ENCODE data around the gene SERPINI1. TPM values are rescaled to one million over a fixed set of nuclear protein-coding genes. Genes with fewer than 3 reads are reported as not detected.
A peak's percentile ranks its signal among the peaks of the same experiment; 100 is the strongest.

SERPINI1 gene
- total and polyA plus RNA-seq, 9 of the 15 experiments (the other 6 are each of a cell fraction or from before 2014, with no cell fraction given) = 1.6 to 9.9 (median 3.5) TPM

GRCh38 chr3:167734498-167735232, 856 bp upstream of the SERPINI1 start, which contains the start of gene PDCD10 (continued):
- no peak; a peak in 1 of 4 replicates for TF ChIP-seq TBL1XR1 (IDR thresholded peaks at IDR 0.05; ENCODE audit: low read length in 2 of 2)
- TF ChIP-seq ZNF133 (CRISPR knock-in tag; IDR thresholded peaks at IDR 0.05) = no peak
- 0 out of 4 replicates have a peak, but pooled peaks of 1 of the 2 experiments have one; percentile 10 for TF ChIP-seq ETV6 (IDR thresholded peaks at IDR 0.05; ENCODE audit: borderline replicate concordance in 1 of 2, low read depth in 2 of 2, low read length in 1 of 2)
- no peak for TF ChIP-seq ETV6 (CRISPR knock-in tag; IDR thresholded peaks at IDR 0.05; ENCODE audit: borderline replicate concordance)
- no peak for TF ChIP-seq SMARCB1 (IDR thresholded peaks at IDR 0.05; ENCODE audit: insufficient read length, low read depth)
- TF ChIP-seq ZNF583 (CRISPR knock-in tag; IDR thresholded peaks at IDR 0.05) = no peak
- TF ChIP-seq DPF2 (IDR thresholded peaks at IDR 0.05) = no peak
- 0 out of 2 replicates have a peak, but pooled peaks have one; percentile 64 for TF ChIP-seq FOXO4 (CRISPR knock-in tag; IDR thresholded peaks at IDR 0.05)
- no peak for TF ChIP-seq ILK (tag; IDR thresholded peaks at IDR 0.05; ENCODE audit: borderline replicate concordance, low read depth)
- no peak for TF ChIP-seq ZNF436 (CRISPR knock-in tag; IDR thresholded peaks at IDR 0.05)
- peak; percentile 89; the same call in 1 of the 2 replicates for TF ChIP-seq FOXP1 (CRISPR knock-in tag; IDR thresholded peaks at IDR 0.05)
- TF ChIP-seq C11orf30 (IDR thresholded peaks at IDR 0.05; ENCODE audit: low read depth) = peak; percentile 63
- peak; percentile 92 for TF ChIP-seq ZBTB40 (IDR thresholded peaks at IDR 0.05)
- TF ChIP-seq ZBTB40 (CRISPR knock-in tag; IDR thresholded peaks at IDR 0.05) = no peak
- TF ChIP-seq NR2C2 (CRISPR knock-in tag; IDR thresholded peaks at IDR 0.05) = peak; percentile 66; the same call in 1 of the 2 replicates
- TF ChIP-seq NR2C2 (tag; IDR thresholded peaks at IDR 0.05) = peak; percentile 89
- TF ChIP-seq FUS (optimal IDR thresholded peaks at IDR 0.05; ENCODE audit: low read depth, low read length) = no peak
- peak; percentile 100 for TF ChIP-seq CC2D1A (IDR thresholded peaks at IDR 0.05)

Data from K562 (cell line).